Neural crest cell (in vitro differentiated cells): ENCODE results near the gene FGD3. TPM values are rescaled to one million over a fixed set of nuclear protein-coding genes. Genes with fewer than 3 reads are reported as not detected.

ENCODE experiments used
- DNase-seq: peaks from one replicate; pipeline ENCODE4 v3.0.0; 2021; ENCODE audit warnings: low read depth, mixed read lengths, low spot score
- H3K27ac Mint-ChIP-seq: one replicate; pipeline ENCODE4 v1.8.0; 2021; ENCODE audit warnings: mild to moderate bottlenecking, mixed read lengths; ENCODE audit not compliant: unreplicated experiment
- H3K27me3 Mint-ChIP-seq: 2 replicates; pipeline ENCODE4 v1.8.0; 2021; ENCODE audit warnings: low read depth, mild to moderate bottlenecking, mixed read lengths
- H3K36me3 Mint-ChIP-seq: 2 replicates; pipeline ENCODE4 v1.8.0; 2021; ENCODE audit warnings: low read depth, mild to moderate bottlenecking, mixed read lengths
- H3K4me1 Mint-ChIP-seq: 2 replicates; pipeline ENCODE4 v1.8.0; 2021; ENCODE audit warnings: mixed read lengths
- H3K4me3 Mint-ChIP-seq: one replicate; pipeline ENCODE4 v1.8.0; 2021; ENCODE audit warnings: mild to moderate bottlenecking, mixed read lengths
- H3K9me3 Mint-ChIP-seq: 2 replicates; pipeline ENCODE4 v1.8.0; 2021; ENCODE audit warnings: mixed read lengths
- total RNA-seq: library from RNA; stranded (reverse); gene quantifications from 2 replicates; pipeline ENCODE4 v1.2.1, GENCODE V29; 2021
- TF ChIP-seq, protein P1 (sequence below): fragments of 200-600 bp; sonication (generic); conservative IDR thresholded peaks from 2 replicates; pipeline ENCODE4 v1.5.0; 2021; ENCODE audit warnings: antibody characterized with exemption, mild to moderate bottlenecking

FGD3 gene
- total RNA-seq, 1 donor from 2014 or later = 4.1 TPM

GRCh38 chr9:93008457-93008856 is 61.1 kb downstream of the FGD3 start:
- no peaks in the 10 kb centered on the region for H3K9me3 Mint-ChIP-seq
- H3K27ac Mint-ChIP-seq = no peak overlapping the region
- H3K36me3 Mint-ChIP-seq = no peaks in the 10 kb centered on the region
- TF ChIP-seq, protein P1, sequence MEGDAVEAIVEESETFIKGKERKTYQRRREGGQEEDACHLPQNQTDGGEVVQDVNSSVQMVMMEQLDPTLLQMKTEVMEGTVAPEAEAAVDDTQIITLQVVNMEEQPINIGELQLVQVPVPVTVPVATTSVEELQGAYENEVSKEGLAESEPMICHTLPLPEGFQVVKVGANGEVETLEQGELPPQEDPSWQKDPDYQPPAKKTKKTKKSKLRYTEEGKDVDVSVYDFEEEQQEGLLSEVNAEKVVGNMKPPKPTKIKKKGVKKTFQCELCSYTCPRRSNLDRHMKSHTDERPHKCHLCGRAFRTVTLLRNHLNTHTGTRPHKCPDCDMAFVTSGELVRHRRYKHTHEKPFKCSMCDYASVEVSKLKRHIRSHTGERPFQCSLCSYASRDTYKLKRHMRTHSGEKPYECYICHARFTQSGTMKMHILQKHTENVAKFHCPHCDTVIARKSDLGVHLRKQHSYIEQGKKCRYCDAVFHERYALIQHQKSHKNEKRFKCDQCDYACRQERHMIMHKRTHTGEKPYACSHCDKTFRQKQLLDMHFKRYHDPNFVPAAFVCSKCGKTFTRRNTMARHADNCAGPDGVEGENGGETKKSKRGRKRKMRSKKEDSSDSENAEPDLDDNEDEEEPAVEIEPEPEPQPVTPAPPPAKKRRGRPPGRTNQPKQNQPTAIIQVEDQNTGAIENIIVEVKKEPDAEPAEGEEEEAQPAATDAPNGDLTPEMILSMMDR = no peak
- H3K4me3 Mint-ChIP-seq = no peak overlapping the region
- H3K4me1 Mint-ChIP-seq = no peaks in the 10 kb centered on the region
- DNase-seq = no peak
- no peaks in the 10 kb centered on the region for H3K27me3 Mint-ChIP-seq

GRCh38 chr9:93009337-93010015 is 62.2 kb downstream of the FGD3 start:
- Mint-ChIP-seq H3K36me3 (no peaks in the 10 kb centered on the region), H3K9me3 (no peaks in the 10 kb centered on the region), H3K27me3 (no peaks in the 10 kb centered on the region), H3K4me3 (no peak overlapping the region), H3K4me1 (no peaks in the 10 kb centered on the region), H3K27ac (no peak overlapping the region)
- no peak for DNase-seq
- TF ChIP-seq, protein P1 = no peak

GRCh38 chr9:93010056-93010455 is 62.7 kb downstream of the FGD3 start:
- no peak overlapping the region for H3K27ac Mint-ChIP-seq
- no peak for DNase-seq
- TF ChIP-seq, protein P1 = no peak
- H3K36me3 Mint-ChIP-seq = no peaks in the 10 kb centered on the region
- H3K27me3 Mint-ChIP-seq = no peaks in the 10 kb centered on the region
- H3K9me3 Mint-ChIP-seq = no peaks in the 10 kb centered on the region
- no peak overlapping the region for H3K4me3 Mint-ChIP-seq
- no peaks in the 10 kb centered on the region for H3K4me1 Mint-ChIP-seq

DNA sequence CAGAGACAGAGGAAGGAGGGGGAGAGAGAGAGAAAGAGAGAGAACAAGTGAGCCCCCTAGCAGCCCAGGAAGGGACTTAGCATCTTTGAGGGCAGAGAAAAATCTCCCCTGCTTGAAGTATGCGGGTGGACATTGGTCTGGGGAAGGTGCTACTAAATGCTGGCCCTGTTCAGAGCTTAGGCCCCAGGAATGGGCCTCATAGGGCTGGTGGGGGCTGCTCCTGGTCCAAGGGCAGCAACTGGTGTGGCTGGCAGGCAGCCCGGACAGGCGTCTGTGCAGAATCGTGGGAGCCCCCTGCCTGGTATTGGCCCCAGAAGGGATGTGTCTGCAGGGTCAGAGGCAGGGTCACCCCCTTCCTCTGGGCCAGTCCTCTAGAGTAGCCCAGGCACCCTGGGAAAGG is 63.4 kb downstream of the FGD3 start:
- DNase-seq = no peak
- Mint-ChIP-seq H3K36me3 (no peaks in the 10 kb centered on the region), H3K27me3 (no peaks in the 10 kb centered on the region), H3K27ac (no peak overlapping the region), H3K4me3 (no peak overlapping the region), H3K4me1 (no peaks in the 10 kb centered on the region), H3K9me3 (no peaks in the 10 kb centered on the region)
- TF ChIP-seq, protein P1 = no peak

DNA sequence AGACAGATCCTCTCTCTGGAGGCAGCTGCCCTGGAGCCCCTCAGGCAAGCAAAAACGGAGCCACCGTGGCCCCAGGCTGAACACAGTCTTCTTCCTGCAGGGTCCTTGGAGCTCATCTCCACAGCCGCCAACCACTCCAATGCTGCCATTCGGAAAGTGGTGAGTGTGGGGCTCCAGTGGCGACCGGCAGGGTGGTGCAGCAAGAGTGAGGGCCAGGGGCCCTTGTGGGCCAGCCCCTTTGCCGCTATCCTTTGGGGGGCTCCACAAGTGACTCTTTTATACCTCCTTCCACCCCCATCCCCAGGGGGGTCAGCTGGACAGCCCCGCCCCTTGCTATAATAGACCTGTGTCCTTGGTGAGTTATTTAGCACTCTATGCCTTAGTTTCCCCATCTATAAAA is 63.8 kb downstream of the FGD3 start:
- Mint-ChIP-seq H3K9me3 (no peaks in the 10 kb centered on the region), H3K36me3 (no peaks in the 10 kb centered on the region), H3K27ac (no peak overlapping the region), H3K4me3 (no peak overlapping the region), H3K4me1 (no peaks in the 10 kb centered on the region), H3K27me3 (no peaks in the 10 kb centered on the region)
- TF ChIP-seq, protein P1 = no peak
- DNase-seq = no peak
